ENCODE measurements around the gene GRAMD4.
"Not testable (repeated sequence)": the region's sequence is repeated elsewhere in the genome, so short reads cannot be mapped to it uniquely, and the experiment has no call there.

Gene GRAMD4

DNA sequence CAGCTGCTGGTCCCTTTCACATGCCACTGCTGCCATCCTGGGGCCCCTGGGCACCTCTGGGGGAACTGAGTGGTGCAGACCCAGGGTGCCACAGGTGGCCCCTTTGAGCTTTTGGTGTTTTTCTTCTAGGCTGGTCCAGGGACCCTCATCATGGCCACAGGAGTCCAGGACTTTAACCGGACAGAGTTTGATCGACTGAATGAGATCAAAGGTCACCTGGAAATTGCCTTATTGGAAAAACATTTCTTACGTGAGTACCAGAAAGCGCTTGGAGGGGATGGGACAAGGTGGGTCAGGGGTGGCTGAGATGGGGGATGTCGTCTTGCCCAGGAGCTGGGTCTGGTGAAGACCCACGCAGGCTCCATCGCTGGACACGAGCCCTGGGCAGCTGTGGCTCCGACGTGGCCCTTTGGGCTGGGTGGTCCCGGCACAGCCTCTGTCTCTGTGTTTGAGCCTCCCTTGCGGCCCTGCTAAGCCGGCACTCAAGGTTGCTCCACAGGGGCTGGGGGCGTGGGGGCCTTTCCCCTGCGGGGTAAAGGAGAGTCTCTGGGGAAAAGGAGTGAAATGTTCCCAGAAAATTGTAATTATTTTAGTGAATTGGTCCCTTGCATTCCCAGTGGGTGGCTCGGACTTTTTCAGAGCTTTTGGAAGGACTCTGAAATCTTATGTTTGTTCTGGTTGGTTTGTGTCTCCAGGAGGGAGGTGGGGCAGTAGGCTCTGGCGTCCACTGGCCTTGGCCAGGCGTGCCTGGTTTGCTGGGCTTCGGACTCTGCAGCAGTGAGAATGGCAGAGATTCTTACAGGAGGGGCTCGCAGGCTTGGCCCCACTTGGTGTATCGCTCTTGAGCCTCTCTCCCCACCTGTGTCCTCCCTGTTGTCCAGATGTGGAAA lies 17.8 kb downstream of the GRAMD4 start:
- no peak for DNase-seq (ENCODE audit: low spot score)

DNA sequence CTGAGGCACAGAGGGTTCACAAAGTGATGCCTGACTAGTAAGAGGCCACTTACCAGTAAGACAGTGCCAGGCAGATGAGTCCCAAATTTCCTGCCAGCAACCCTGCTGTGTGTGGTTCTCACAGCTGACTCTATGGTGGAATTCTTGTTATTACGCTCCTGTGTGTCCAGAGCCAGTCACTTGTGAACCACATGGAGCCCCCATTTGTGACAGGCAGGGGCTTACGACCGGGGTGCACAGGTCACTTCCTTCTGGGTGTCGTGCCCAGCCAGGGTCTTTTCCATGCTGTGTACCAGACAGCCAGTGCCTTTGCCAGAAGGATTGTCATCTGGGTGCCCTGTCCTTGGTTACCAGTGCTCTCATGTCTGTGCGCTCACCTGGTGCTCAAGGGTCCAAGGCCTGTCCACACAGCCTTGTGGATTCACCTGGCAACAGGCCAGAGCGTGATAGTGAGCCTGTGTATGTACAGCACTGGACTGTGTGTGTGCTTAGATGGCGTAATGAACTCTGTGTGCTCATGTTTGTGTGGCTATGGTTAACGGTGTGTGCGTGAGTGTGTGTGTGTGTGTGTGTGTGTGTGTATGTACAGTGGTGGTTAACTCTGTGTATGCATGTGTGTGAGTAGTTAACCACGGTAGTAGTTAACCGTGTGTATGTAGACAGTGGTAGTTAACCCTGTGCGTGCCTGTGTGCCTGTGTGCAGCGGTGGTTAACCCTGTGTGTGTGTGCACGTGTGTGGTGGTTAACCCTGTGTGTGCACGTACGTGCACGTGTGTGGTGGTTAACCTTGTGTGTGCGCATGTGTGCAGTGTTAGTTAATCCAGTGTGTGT lies 18.6 kb downstream of the GRAMD4 start:
- DNase-seq (ENCODE audit: low spot score), result no peak

DNA sequence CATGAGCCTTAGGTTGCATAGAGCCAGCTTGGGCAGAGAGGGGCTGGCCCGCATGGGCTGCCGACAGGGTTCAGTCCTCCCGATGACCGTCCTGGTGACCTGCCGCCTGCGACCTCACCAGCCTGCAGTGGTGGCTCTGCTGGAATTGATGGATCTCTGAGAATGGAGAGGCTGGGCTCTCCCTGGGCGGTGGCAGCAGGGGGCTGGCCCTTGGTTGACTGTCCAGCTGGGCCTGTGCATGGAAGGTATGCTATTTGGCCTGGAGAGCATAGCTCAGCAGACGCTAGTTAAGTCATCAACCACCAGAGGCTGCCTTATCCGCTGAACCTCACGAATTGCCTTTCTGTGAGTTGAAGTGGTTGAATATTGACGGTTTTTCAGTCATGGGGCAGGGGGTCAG lies 19.7 kb downstream of the GRAMD4 start:
- no peak for DNase-seq (ENCODE audit: low spot score)

- DNase-seq (ENCODE audit: low spot score), result no peak
Observed at GRCh38 chr22:46640293-46641055, 20.3 kb downstream of the GRAMD4 start.

DNA sequence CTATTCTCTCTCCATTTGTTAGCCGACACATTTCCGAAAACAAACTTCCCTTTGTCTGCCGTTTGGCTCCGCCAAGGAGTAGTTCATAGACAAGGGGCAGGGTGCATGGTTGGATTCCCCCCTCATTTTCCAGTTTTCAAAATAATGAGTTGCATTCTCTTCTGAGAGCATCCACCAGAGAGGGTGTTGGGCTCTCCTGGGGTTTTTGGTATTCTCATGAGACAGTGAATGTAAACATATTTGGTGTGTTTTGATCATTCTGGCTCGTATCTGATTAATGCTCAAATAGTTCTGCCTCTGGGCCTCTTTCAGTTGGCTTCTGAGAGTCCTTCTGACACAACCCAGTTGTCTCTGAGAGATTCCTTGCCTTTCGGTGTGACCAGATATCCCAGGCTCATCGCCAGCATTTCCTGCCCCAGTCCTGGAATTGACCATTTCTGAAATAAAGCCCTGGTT lies 21.7 kb downstream of the GRAMD4 start:
- DNase-seq (ENCODE audit: low spot score), result no peak

DNA sequence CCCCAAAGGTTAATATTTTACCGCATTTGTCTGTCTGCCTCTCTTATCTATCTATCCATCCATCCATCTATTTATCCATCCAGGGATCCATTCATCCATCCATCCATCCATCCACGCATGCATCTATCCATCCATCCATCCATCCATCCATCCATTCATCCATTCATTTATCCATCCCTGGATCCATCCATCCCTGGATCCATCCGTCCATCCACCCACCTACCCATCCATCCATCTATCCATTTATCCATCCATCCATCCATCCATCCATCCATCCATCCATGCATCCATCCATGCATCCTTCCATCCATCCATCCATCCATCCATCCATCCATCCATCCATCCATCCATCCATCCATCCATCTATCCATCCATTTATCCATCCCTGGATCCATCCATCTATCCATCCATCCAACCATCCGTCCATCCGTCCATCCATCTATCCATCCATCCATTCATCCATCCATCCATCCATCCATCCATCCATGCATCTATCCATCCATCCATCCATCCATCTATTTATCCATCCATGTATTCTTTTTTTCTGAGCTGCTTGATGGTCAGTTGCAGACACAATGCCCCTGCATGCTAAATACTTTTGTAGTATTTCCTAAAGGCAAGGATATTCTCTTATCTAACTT lies 22.8 kb downstream of the GRAMD4 start:
- not testable (repeated sequence) for DNase-seq (ENCODE audit: low spot score)

- DNase-seq (ENCODE audit: low spot score), result no peak
Observed at GRCh38 chr22:46646531-46647215, 26.5 kb downstream of the GRAMD4 start.

DNA sequence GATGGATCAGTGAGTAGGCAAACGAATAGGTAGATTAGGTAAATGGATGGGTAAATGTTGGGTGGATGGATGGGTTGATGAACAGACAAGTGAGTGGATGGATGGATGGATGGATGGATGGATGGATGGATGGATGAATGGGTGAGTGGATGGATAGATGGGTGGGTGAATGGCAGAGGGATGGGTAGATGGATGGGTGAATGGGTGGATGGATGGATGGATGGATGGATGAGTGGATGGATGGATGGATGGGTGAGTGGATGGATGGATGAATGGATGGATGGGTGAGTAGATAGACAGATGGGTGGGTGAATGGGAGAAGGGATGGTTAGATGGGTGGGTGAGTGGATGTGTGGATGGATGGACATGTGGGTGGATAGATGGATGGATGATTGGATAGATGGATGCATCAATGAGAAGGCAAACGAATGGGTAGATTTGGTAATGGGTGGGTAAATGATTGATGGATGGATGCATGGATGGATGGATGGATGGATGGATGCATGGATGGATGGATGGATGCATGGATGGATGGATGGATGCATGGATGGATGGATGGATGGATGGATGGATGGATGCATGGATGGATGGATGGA lies 28.1 kb downstream of the GRAMD4 start:
- DNase-seq (ENCODE audit: low spot score), result not testable (repeated sequence)

GRCh38 chr22:46649141-46650077 lies 29.2 kb downstream of the GRAMD4 start:
- DNase-seq (ENCODE audit: low spot score), result no peak

GRCh38 chr22:46650078-46650810 lies 30.1 kb downstream of the GRAMD4 start:
- no peak for DNase-seq (ENCODE audit: low spot score)

- no peak for DNase-seq (ENCODE audit: low spot score)
Observed at GRCh38 chr22:46651316-46651715, 31.1 kb downstream of the GRAMD4 start.

DNA sequence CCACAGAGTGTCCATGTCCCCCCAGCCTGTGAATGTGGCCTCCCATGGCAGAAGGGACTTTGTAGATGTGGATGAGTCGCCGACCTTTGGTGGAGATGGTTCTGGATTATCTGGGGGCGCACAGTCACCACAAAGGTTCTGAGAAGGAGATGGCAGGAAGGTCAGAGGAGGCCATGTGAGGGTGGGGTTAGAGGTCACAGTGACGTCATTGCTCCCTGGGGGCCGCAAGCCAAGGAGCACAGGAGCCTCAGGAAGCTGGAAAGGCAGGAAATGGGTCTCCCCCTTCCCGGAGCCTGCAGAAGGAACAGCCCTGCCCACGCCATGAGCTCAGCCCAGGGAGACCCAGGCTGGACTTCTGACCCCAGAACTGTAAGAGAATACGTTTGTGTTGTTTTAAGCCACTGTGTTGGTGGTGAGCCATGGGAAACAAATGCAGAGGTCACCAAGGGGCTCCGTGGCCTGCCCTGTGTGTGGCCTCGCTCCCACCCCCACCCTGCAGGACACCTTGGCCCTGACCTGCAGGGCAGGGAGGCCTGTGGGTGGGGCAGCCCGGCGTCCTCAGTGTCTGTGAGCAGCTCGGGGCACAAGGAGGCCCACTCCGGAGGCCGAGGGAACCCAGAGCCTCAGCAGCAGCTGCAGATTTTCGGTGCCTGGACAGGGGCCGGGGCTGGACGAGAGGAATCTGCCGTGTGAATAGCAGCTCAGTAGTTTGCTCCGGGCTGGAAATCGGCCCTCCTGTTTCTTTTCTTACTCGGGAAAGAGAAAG lies 32.1 kb downstream of the GRAMD4 start:
- DNase-seq (ENCODE audit: low spot score), result no peak

- no peak for DNase-seq (ENCODE audit: low spot score)
Observed at GRCh38 chr22:46652847-46653331, 32.7 kb downstream of the GRAMD4 start.

DNA sequence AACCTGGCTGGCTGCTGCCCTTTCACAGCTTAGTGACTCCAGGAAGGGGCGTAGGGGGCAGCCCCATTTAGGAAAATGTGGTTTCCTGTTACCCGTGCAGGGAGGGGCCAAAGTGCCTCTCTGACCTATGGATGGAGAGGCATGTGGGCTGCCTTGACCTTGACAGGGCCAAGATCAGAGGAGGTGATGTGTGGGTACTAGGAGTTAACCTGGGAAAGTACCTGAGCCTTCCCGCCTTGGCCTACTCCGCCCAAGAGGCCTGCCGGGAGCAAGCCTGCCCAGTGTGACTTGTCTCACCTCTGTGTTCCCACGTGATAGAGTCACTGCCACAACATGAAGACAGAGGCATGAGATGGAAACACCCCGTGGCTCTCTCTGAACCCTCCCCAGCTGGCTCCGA lies 33.4 kb downstream of the GRAMD4 start:
- DNase-seq (ENCODE audit: low spot score), result no peak

DNA sequence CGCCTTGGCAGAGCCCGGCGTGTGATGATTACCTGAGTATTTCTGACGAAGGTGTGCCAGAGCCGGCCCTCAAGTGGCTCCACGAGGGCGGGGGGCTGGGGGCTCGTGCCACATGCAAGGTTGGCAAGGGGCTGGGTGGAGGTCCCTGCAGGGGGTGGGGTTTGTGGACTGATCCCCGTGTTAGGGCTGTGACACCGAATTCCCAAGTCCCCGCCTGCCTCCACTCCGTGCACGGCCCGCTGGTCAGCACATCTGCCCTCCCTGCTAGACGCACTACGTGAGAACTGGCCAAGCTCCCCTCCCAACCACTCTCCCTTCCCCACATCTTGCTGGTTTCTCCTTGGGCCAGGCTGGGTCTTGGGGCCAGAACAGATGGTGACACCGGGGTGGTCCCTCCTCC lies 34.2 kb downstream of the GRAMD4 start:
- no peak for DNase-seq (ENCODE audit: low spot score)

DNA sequence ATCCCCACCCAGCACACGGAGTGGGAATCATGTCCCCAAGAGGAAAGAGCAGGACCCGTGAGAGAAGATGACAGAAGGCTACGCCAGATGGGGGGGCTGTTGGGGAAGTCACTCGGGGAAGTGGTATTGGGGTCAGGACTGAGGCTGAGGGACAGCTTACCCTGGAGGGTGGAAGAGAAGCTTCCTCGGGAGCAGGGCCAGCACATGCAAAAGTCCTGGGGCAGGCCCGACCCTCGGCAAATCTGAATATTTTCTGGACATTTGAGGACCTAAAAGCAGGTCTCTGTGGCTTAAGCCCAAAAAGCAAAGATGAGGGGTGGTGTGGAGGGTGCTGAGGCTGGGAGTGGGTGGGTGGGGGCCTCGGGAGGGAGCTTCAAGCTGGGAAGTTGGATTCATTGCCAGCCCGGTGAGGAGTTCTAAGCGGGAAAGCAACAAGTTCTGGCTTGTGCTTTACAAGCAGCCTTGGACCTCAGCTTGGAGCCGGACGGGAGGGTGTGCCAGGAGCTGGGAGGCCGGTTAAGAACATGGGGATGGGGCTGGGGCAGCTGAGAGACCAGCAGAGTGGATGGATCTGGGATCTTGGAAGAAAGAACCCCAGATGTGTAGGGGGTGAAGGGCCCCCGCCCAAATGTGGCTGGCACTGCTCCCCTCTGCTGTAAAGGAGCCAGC lies 34.9 kb downstream of the GRAMD4 start:
- DNase-seq (ENCODE audit: low spot score), result no peak

DNA sequence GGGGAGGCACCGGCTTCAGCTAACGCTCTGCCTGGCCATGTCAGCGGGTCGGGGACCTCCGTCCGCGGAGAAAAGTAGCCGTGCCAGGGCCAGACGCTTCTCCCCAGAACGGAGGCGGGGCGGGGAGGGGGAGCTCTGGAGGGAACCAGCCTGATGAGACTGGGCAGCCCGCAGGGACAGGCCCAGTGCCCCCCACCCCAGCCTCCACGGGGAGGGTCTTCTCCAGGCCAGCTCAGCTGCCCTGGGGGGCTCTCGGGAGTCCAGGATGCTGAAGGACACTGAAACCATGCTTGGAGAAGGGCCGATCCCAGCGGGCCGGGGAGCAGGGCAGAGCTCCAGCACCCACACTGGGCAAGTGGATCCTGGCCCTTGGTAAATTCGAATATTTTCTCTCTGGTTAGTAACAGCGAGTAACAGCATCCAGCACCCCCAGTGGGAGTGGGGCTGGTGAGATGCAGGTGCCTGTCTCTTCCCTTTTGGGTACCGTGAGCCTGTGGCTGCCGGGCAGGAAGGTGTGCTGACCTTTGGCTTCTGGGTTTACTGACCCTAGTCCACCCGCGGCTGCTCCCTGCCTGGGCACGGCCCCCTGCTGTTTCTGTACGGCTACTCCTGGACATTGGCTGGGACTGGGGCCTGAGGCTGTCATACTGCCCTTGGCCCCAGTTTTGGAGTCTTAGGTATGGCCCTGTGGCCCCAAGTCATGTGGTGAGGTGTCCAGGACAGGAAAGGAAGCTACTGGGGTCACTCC lies 35.8 kb downstream of the GRAMD4 start:
- no peak for DNase-seq (ENCODE audit: low spot score)
